GM21360 (cell line): Measurements from ENCODE around the gene OR1J1.

ENCODE experiments used
- ATAC-seq: cut with Tn5 transposase; IDR thresholded peaks from one replicate; pipeline ENCODE4 v1.9.1; 2021; ENCODE audit warnings: mild to moderate bottlenecking, moderate library complexity; ENCODE audit not compliant: unreplicated experiment

OR1J1 gene

GRCh38 chr9:122477826-122478225 lies at the start of gene OR1J1:
Gene OR1J1, minus strand, starts transcription at chr9:122477926. Its CDS starts 0 bp downstream, at chr9:122477926.
- ATAC-seq, result no peak

- ATAC-seq, result no peak
These were observed 49.5 kb upstream of the OR1J1 start, which contains the start of gene OR1N1 for GRCh38 chr9:122527193-122527592. Gene OR1N1, minus strand, starts transcription at chr9:122527293. Its CDS starts 0 bp downstream, at chr9:122527293.

- ATAC-seq, result no peak
These were observed 48.9 kb upstream of the OR1J1 start for GRCh38 chr9:122526602-122527001.

- ATAC-seq, result no peak
These were observed 41.6 kb upstream of the OR1J1 start for GRCh38 chr9:122519376-122519775.

GRCh38 chr9:122518841-122519240 lies 41.1 kb upstream of the OR1J1 start, which contains the start of gene OR1J4:
Gene OR1J4, plus strand, starts transcription at chr9:122519141. Its CDS starts 0 bp downstream, at chr9:122519141.
- no peak for ATAC-seq

GRCh38 chr9:122518226-122518625 lies 40.5 kb upstream of the OR1J1 start:
- no peak for ATAC-seq

- no peak for ATAC-seq
These were observed 32.8 kb upstream of the OR1J1 start, which contains the start of gene OR1J2 for GRCh38 chr9:122510502-122510901. Gene OR1J2, plus strand, starts transcription at chr9:122510802. Its CDS starts 0 bp downstream, at chr9:122510802.

GRCh38 chr9:122506964-122507363 lies 29.2 kb upstream of the OR1J1 start:
- no peak for ATAC-seq

- ATAC-seq, result peak; percentile 71
These were observed 21.2 kb upstream of the OR1J1 start for GRCh38 chr9:122498883-122499288.

GRCh38 chr9:122479062-122479461 lies 1.3 kb upstream of the OR1J1 start:
- no peak for ATAC-seq

- no peak for ATAC-seq
These were observed 380 bp downstream of the OR1J1 start for GRCh38 chr9:122477346-122477745.

GRCh38 chr9:122475717-122476116 lies 2.0 kb downstream of the OR1J1 start:
- ATAC-seq, result no peak

GRCh38 chr9:122474561-122474960 lies 3.2 kb downstream of the OR1J1 start:
- ATAC-seq, result no peak

- ATAC-seq, result no peak
These were observed 9.0 kb downstream of the OR1J1 start for GRCh38 chr9:122468735-122469134.

GRCh38 chr9:122466456-122466855 lies 11.3 kb downstream of the OR1J1 start:
- no peak for ATAC-seq

GRCh38 chr9:122464633-122465567 lies 12.8 kb downstream of the OR1J1 start:
- peak; percentile 87 for ATAC-seq

- no peak for ATAC-seq
These were observed 13.7 kb downstream of the OR1J1 start for GRCh38 chr9:122463828-122464632.

GRCh38 chr9:122457787-122458186 lies 19.9 kb downstream of the OR1J1 start:
- ATAC-seq, result no peak

GRCh38 chr9:122456123-122456522 lies 21.6 kb downstream of the OR1J1 start:
- ATAC-seq, result no peak

GRCh38 chr9:122453677-122454135 lies 24.0 kb downstream of the OR1J1 start:
- ATAC-seq, result no peak

GRCh38 chr9:122446819-122447484 lies 30.8 kb downstream of the OR1J1 start:
- ATAC-seq, result no peak
